Measurements from ENCODE around the gene CDH4.

The CDH4 gene

GRCh38 chr20:61872371-61872900 is 620.4 kb downstream of the CDH4 start:
- no peaks in the 10 kb centered on the region for H3K27me3 ChIP-seq (ENCODE audit: low read depth, low read length)
- no peak overlapping the region for H3K27ac ChIP-seq (ENCODE audit: low read length)
- H3K9me3 ChIP-seq (ENCODE audit: control insufficient read depth in 1 of 2, low read length in 2 of 2): peaks cover 0 to 3% of the 10 kb centered on the region in 2 donors
- H3K4me3 ChIP-seq (ENCODE audit: low read depth in 1 of 2, low read length in 2 of 2): no peak overlapping the region
- no peaks in the 10 kb centered on the region for H3K4me1 ChIP-seq (ENCODE audit: control insufficient read depth in 1 of 2, insufficient read depth in 2 of 2, low read length in 2 of 2)
- H3K36me3 ChIP-seq (ENCODE audit: control insufficient read depth in 1 of 2, insufficient read depth in 2 of 2, low read length in 2 of 2): no peaks in the 10 kb centered on the region

GRCh38 chr20:61873651-61874420 is 621.8 kb downstream of the CDH4 start:
- no peaks in the 10 kb centered on the region for H3K36me3 ChIP-seq (ENCODE audit: control insufficient read depth in 1 of 2, insufficient read depth in 2 of 2, low read length in 2 of 2)
- no peak overlapping the region for H3K4me3 ChIP-seq (ENCODE audit: low read depth in 1 of 2, low read length in 2 of 2)
- no peak overlapping the region for H3K27ac ChIP-seq (ENCODE audit: low read length)
- H3K27me3 ChIP-seq (ENCODE audit: low read depth, low read length): no peaks in the 10 kb centered on the region
- peaks cover 0 to 3% of the 10 kb centered on the region in 2 donors for H3K9me3 ChIP-seq (ENCODE audit: control insufficient read depth in 1 of 2, low read length in 2 of 2)
- no peaks in the 10 kb centered on the region for H3K4me1 ChIP-seq (ENCODE audit: control insufficient read depth in 1 of 2, insufficient read depth in 2 of 2, low read length in 2 of 2)

- H3K4me1 ChIP-seq (ENCODE audit: control insufficient read depth in 1 of 2, insufficient read depth in 2 of 2, low read length in 2 of 2): no peaks in the 10 kb centered on the region
- H3K4me3 ChIP-seq (ENCODE audit: low read depth in 1 of 2, low read length in 2 of 2): no peak overlapping the region
- no peak overlapping the region for H3K27ac ChIP-seq (ENCODE audit: low read length)
- H3K36me3 ChIP-seq (ENCODE audit: control insufficient read depth in 1 of 2, insufficient read depth in 2 of 2, low read length in 2 of 2): no peaks in the 10 kb centered on the region
- H3K27me3 ChIP-seq (ENCODE audit: low read depth, low read length): no peaks in the 10 kb centered on the region
- H3K9me3 ChIP-seq (ENCODE audit: control insufficient read depth in 1 of 2, low read length in 2 of 2): peaks cover 0 to 3% of the 10 kb centered on the region in 2 donors
These were observed 622.5 kb downstream of the CDH4 start for GRCh38 chr20:61874421-61875068.

- no peak overlapping the region for H3K27ac ChIP-seq (ENCODE audit: low read length)
- no peaks in the 10 kb centered on the region for H3K36me3 ChIP-seq (ENCODE audit: control insufficient read depth in 1 of 2, insufficient read depth in 2 of 2, low read length in 2 of 2)
- no peak overlapping the region for H3K4me3 ChIP-seq (ENCODE audit: low read depth in 1 of 2, low read length in 2 of 2)
- H3K9me3 ChIP-seq (ENCODE audit: control insufficient read depth in 1 of 2, low read length in 2 of 2): peaks cover 0 to 3% of the 10 kb centered on the region in 2 donors
- no peaks in the 10 kb centered on the region for H3K4me1 ChIP-seq (ENCODE audit: control insufficient read depth in 1 of 2, insufficient read depth in 2 of 2, low read length in 2 of 2)
- H3K27me3 ChIP-seq (ENCODE audit: low read depth, low read length): no peaks in the 10 kb centered on the region
These were observed 623.3 kb downstream of the CDH4 start for GRCh38 chr20:61875221-61875885.

GRCh38 chr20:61875996-61876395 is 623.9 kb downstream of the CDH4 start:
- peaks cover 0 to 3% of the 10 kb centered on the region in 2 donors for H3K9me3 ChIP-seq (ENCODE audit: control insufficient read depth in 1 of 2, low read length in 2 of 2)
- no peak overlapping the region for H3K4me3 ChIP-seq (ENCODE audit: low read depth in 1 of 2, low read length in 2 of 2)
- no peak overlapping the region for H3K27ac ChIP-seq (ENCODE audit: low read length)
- no peaks in the 10 kb centered on the region for H3K36me3 ChIP-seq (ENCODE audit: control insufficient read depth in 1 of 2, insufficient read depth in 2 of 2, low read length in 2 of 2)
- no peaks in the 10 kb centered on the region for H3K4me1 ChIP-seq (ENCODE audit: control insufficient read depth in 1 of 2, insufficient read depth in 2 of 2, low read length in 2 of 2)
- no peaks in the 10 kb centered on the region for H3K27me3 ChIP-seq (ENCODE audit: low read depth, low read length)

GRCh38 chr20:61876952-61877728 is 625.1 kb downstream of the CDH4 start:
- Histone ChIP-seq H3K4me3 (ENCODE audit: low read depth in 1 of 2, low read length in 2 of 2) (no peak overlapping the region), H3K27ac (ENCODE audit: low read length) (no peak overlapping the region), H3K36me3 (ENCODE audit: control insufficient read depth in 1 of 2, insufficient read depth in 2 of 2, low read length in 2 of 2) (no peaks in the 10 kb centered on the region), H3K9me3 (ENCODE audit: control insufficient read depth in 1 of 2, low read length in 2 of 2) (no peaks in the 10 kb centered on the region), H3K4me1 (ENCODE audit: control insufficient read depth in 1 of 2, insufficient read depth in 2 of 2, low read length in 2 of 2) (no peaks in the 10 kb centered on the region), H3K27me3 (ENCODE audit: low read depth, low read length) (no peaks in the 10 kb centered on the region)

- no peaks in the 10 kb centered on the region for H3K27me3 ChIP-seq (ENCODE audit: low read depth, low read length)
These were observed 625.9 kb downstream of the CDH4 start for GRCh38 chr20:61877776-61878477.

GRCh38 chr20:61878478-61879302 is 626.6 kb downstream of the CDH4 start:
- Histone ChIP-seq H3K27ac (ENCODE audit: low read length) (no peak overlapping the region), H3K4me1 (ENCODE audit: control insufficient read depth in 1 of 2, insufficient read depth in 2 of 2, low read length in 2 of 2) (no peaks in the 10 kb centered on the region), H3K27me3 (ENCODE audit: low read depth, low read length) (no peaks in the 10 kb centered on the region), H3K9me3 (ENCODE audit: control insufficient read depth in 1 of 2, low read length in 2 of 2) (no peaks in the 10 kb centered on the region), H3K36me3 (ENCODE audit: control insufficient read depth in 1 of 2, insufficient read depth in 2 of 2, low read length in 2 of 2) (no peaks in the 10 kb centered on the region), H3K4me3 (ENCODE audit: low read depth in 1 of 2, low read length in 2 of 2) (no peak overlapping the region)

More at GRCh38 chr20:61877776-61878477, 625.9 kb downstream of the CDH4 start:
- H3K4me1 ChIP-seq (ENCODE audit: control insufficient read depth in 1 of 2, insufficient read depth in 2 of 2, low read length in 2 of 2): no peaks in the 10 kb centered on the region
- H3K9me3 ChIP-seq (ENCODE audit: control insufficient read depth in 1 of 2, low read length in 2 of 2): no peaks in the 10 kb centered on the region
- no peak overlapping the region for H3K27ac ChIP-seq (ENCODE audit: low read length)
- no peak overlapping the region for H3K4me3 ChIP-seq (ENCODE audit: low read depth in 1 of 2, low read length in 2 of 2)
- no peaks in the 10 kb centered on the region for H3K36me3 ChIP-seq (ENCODE audit: control insufficient read depth in 1 of 2, insufficient read depth in 2 of 2, low read length in 2 of 2)

- Histone ChIP-seq H3K27me3 (ENCODE audit: low read depth, low read length) (no peaks in the 10 kb centered on the region), H3K9me3 (ENCODE audit: control insufficient read depth in 1 of 2, low read length in 2 of 2) (no peaks in the 10 kb centered on the region), H3K27ac (ENCODE audit: low read length) (no peak overlapping the region), H3K4me3 (ENCODE audit: low read depth in 1 of 2, low read length in 2 of 2) (no peak overlapping the region), H3K4me1 (ENCODE audit: control insufficient read depth in 1 of 2, insufficient read depth in 2 of 2, low read length in 2 of 2) (no peaks in the 10 kb centered on the region), H3K36me3 (ENCODE audit: control insufficient read depth in 1 of 2, insufficient read depth in 2 of 2, low read length in 2 of 2) (no peaks in the 10 kb centered on the region)
These were observed 627.2 kb downstream of the CDH4 start for GRCh38 chr20:61879303-61879620.

GRCh38 chr20:61879694-61880093 is 627.6 kb downstream of the CDH4 start:
- H3K4me1 ChIP-seq (ENCODE audit: control insufficient read depth in 1 of 2, insufficient read depth in 2 of 2, low read length in 2 of 2): no peaks in the 10 kb centered on the region
- no peaks in the 10 kb centered on the region for H3K9me3 ChIP-seq (ENCODE audit: control insufficient read depth in 1 of 2, low read length in 2 of 2)
- H3K4me3 ChIP-seq (ENCODE audit: low read depth in 1 of 2, low read length in 2 of 2): no peak overlapping the region
- H3K27ac ChIP-seq (ENCODE audit: low read length): no peak overlapping the region
- H3K36me3 ChIP-seq (ENCODE audit: control insufficient read depth in 1 of 2, insufficient read depth in 2 of 2, low read length in 2 of 2): no peaks in the 10 kb centered on the region
- no peaks in the 10 kb centered on the region for H3K27me3 ChIP-seq (ENCODE audit: low read depth, low read length)
